Activated naive CD8-positive, alpha-beta T cell treated with anti-CD3 and anti-CD28 coated beads for 36 hours (primary cell): ENCODE data around the gene MAS1L. TPM values are rescaled to one million over a fixed set of nuclear protein-coding genes. Genes with fewer than 3 reads are reported as not detected.

Experiments used
- DNase-seq: peaks from one replicate; pipeline ENCODE4 v3.0.0; 2021
- H3K27ac Mint-ChIP-seq: one replicate; pipeline ENCODE4 v1.8.0; 2022; ENCODE audit warnings: mild to moderate bottlenecking, moderate library complexity, mixed read lengths
- H3K27me3 Mint-ChIP-seq: one replicate; pipeline ENCODE4 v1.8.0; 2022; ENCODE audit warnings: mild to moderate bottlenecking, mixed read lengths
- H3K36me3 Mint-ChIP-seq: one replicate; pipeline ENCODE4 v1.8.0; 2021; ENCODE audit warnings: mild to moderate bottlenecking, mixed read lengths
- H3K4me1 Mint-ChIP-seq: one replicate; pipeline ENCODE4 v1.8.0; 2021; ENCODE audit warnings: mixed read lengths
- H3K4me3 Mint-ChIP-seq: one replicate; pipeline ENCODE4 v1.8.0; 2022; ENCODE audit warnings: mild to moderate bottlenecking, moderate library complexity, mixed read lengths
- H3K9me3 Mint-ChIP-seq: one replicate; pipeline ENCODE4 v1.8.0; 2022; ENCODE audit warnings: mixed read lengths
- total RNA-seq, 2 experiments: library from RNA; stranded (reverse); gene quantifications; one replicate each; pipeline ENCODE4 v1.2.3, GENCODE V29; 2021

The MAS1L gene
- total RNA-seq, 2 experiments from 2014 or later = not detected

DNA sequence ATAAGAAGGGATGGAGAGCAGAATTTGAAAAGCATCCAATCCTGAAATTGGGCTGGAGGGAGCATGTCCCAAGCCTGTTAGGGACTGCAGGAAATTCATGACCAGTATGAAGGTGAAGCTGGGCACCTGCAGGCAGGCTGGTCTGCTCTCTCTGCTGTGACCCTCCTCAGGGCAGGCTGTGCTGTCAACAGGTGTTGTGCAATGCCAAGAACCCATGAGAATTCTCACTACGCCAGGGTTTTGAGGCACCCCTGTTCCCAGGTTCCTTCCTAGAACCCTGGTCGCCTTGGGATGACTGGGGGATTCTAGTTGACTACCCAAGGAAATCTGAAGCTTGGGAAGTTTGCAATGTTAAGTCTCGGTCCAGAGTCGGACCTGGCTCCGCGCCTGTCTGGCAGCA is 13.3 kb upstream of the MAS1L start:
- Mint-ChIP-seq H3K27me3 (peaks cover 35% of the 10 kb centered on the region), H3K36me3 (no peaks in the 10 kb centered on the region), H3K27ac (no peak overlapping the region), H3K4me3 (no peak overlapping the region), H3K4me1 (no peaks in the 10 kb centered on the region), H3K9me3 (no peaks in the 10 kb centered on the region)
- no peak for DNase-seq

DNA sequence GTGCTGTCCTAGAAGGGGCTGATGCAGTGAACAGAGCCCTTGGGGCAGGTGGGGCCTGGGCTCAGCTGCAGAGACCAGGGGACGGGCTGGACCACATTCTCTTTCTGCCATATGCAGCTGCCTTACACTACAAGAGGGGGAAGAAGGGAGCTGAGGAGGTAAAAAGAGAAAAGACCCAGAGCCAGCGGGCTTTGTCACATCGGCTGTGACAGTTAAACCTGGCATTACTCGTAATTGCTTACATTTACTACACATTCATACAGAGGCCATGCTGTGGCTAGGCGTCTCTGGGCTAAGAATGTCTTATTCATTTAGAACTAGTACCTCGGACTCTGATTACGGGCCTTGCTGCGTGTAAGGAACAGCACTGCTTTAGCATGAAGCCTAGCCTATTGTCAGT is 12.8 kb upstream of the MAS1L start:
- no peaks in the 10 kb centered on the region for H3K36me3 Mint-ChIP-seq
- no peak overlapping the region for H3K27ac Mint-ChIP-seq
- peaks cover 37% of the 10 kb centered on the region for H3K27me3 Mint-ChIP-seq
- DNase-seq = no peak
- H3K4me3 Mint-ChIP-seq = no peak overlapping the region
- H3K4me1 Mint-ChIP-seq = no peaks in the 10 kb centered on the region
- no peaks in the 10 kb centered on the region for H3K9me3 Mint-ChIP-seq

DNA sequence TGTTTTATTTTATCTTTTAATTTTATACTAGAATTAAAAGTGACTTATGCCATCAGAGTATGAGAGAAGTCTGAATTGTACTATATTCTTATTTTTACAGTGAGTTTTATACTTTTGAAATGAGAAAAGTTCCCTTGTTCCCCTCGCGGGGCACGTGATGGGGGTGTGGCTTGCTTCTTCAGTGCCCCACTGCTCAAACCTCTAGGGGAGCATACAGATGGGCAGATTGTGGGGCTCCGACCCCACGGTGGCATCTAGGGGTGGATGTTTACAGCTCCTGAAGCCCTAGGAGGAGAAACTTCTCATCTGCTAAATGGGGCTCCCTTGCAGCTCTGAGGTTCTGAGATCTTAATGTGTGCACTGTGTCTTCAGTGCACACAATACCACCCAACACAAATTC is 11.9 kb upstream of the MAS1L start:
- Mint-ChIP-seq H3K4me3 (no peak overlapping the region), H3K4me1 (no peaks in the 10 kb centered on the region), H3K9me3 (no peaks in the 10 kb centered on the region), H3K27ac (no peak overlapping the region), H3K27me3 (peaks cover 39% of the 10 kb centered on the region), H3K36me3 (no peaks in the 10 kb centered on the region)
- DNase-seq = no peak

DNA sequence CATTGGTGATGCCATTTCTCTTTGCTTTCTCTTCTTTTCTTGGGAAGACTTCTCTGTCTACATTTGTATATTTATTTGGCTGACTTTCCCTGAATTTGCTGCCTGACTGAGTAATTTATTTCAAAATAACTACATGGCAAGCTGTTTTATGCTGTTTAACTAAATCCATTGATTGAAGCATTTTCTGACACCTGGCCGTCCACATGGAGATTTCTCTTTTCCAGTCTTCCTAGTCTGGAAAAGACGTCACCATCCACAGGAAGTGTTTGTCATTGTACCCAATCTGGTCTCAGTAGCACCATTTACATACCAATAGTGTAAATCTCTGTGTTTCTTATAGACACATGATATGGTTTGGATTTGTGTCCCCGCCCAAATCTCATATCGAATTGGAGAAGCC is 9.2 kb upstream of the MAS1L start:
- no peak overlapping the region for H3K27ac Mint-ChIP-seq
- peaks cover 30% of the 10 kb centered on the region for H3K27me3 Mint-ChIP-seq
- H3K4me1 Mint-ChIP-seq = no peaks in the 10 kb centered on the region
- DNase-seq = no peak
- no peaks in the 10 kb centered on the region for H3K9me3 Mint-ChIP-seq
- H3K36me3 Mint-ChIP-seq = no peaks in the 10 kb centered on the region
- no peak overlapping the region for H3K4me3 Mint-ChIP-seq

DNA sequence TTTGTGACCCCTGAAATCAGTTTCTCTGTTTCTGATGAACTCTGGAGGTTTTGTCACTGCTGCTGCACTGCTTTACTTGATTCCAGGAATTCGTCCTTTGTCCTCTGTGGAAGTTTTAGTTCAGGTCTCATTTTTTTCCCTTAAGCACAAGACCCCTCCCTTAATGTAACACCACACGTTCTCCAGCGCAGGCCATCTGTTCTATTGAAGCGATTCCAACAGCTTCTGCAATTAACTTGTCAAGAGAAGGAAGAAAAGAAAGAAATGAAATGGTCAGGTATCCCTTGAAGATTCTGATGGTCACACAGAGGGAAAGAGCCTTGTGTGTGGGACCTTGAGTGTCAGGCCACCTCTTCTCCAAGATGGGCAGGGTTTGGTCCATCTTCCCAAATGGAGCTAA is 7.8 kb upstream of the MAS1L start:
- DNase-seq = no peak
- H3K27me3 Mint-ChIP-seq = peaks cover 34% of the 10 kb centered on the region
- no peaks in the 10 kb centered on the region for H3K4me1 Mint-ChIP-seq
- no peak overlapping the region for H3K27ac Mint-ChIP-seq
- no peaks in the 10 kb centered on the region for H3K36me3 Mint-ChIP-seq
- H3K9me3 Mint-ChIP-seq = no peaks in the 10 kb centered on the region
- H3K4me3 Mint-ChIP-seq = no peak overlapping the region

DNA sequence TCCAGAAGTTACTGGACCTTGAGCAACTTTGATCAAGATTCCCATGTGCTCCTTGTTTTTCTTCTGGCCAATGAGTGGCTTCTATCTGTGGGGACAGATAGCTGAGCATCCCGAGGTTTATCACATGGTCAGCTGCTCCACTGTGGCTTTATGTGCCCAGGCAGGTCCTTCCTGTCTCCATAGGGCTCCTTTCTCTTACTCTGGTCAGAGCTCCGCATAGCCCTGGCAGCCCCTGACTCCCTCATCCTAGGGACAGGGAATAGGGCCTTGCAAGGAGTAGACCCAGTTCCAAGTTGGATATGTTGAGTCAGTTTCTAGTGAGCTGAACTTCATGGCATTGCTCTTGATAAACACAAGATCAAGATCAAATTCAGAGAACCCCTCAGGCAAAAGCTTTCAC is 6.4 kb upstream of the MAS1L start:
- H3K4me3 Mint-ChIP-seq = no peak overlapping the region
- H3K27me3 Mint-ChIP-seq = peaks cover 37% of the 10 kb centered on the region
- no peaks in the 10 kb centered on the region for H3K36me3 Mint-ChIP-seq
- peaks cover 2% of the 10 kb centered on the region for H3K4me1 Mint-ChIP-seq
- H3K27ac Mint-ChIP-seq = no peak overlapping the region
- no peaks in the 10 kb centered on the region for H3K9me3 Mint-ChIP-seq
- no peak for DNase-seq

DNA sequence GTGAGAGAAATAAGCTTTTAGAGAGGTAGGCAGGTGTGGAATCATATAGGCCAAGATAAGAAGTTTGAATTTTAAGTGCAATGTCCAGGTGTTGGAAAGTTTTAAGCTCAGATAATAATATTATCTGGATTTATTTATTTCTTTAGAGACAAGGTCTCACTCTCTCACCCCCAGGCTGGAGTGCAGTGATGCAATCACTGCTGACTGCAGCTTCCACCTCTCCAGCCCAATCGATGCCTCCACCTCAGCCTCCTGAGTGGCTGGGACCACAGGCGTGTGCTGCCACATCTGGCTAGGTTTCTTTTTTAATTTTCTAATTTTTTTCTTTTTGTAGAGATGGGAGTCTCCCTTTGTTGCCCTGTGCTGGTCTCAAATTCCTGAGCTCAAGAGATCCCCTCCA is 5.5 kb upstream of the MAS1L start:
- H3K27ac Mint-ChIP-seq = no peak overlapping the region
- no peak for DNase-seq
- H3K4me1 Mint-ChIP-seq = peaks cover 2% of the 10 kb centered on the region
- H3K9me3 Mint-ChIP-seq = no peaks in the 10 kb centered on the region
- H3K4me3 Mint-ChIP-seq = no peak overlapping the region
- no peaks in the 10 kb centered on the region for H3K36me3 Mint-ChIP-seq
- peaks cover 31% of the 10 kb centered on the region for H3K27me3 Mint-ChIP-seq

DNA sequence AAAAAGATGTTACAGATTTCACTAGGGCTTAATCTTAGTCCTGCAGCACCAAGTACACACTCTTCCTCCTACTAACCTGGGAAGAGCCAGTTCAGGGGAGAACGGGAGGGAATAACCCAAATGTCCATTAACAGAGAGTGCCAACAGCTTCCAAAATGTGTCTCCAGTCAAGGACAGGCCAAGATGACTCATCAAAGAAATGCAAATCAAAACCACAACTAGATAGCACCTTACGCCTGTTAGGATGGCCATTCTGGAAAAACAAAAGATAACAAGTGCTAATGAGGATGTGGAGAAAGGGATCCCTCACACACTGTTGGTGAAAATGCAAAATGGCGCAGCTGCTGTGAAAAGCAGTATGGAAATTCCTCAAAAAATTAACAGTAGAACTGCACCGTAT is 3.8 kb upstream of the MAS1L start:
- DNase-seq = no peak
- Mint-ChIP-seq H3K9me3 (no peaks in the 10 kb centered on the region), H3K36me3 (no peaks in the 10 kb centered on the region), H3K27me3 (peaks cover 28% of the 10 kb centered on the region), H3K4me1 (peaks cover 2% of the 10 kb centered on the region), H3K27ac (no peak overlapping the region), H3K4me3 (no peak overlapping the region)

DNA sequence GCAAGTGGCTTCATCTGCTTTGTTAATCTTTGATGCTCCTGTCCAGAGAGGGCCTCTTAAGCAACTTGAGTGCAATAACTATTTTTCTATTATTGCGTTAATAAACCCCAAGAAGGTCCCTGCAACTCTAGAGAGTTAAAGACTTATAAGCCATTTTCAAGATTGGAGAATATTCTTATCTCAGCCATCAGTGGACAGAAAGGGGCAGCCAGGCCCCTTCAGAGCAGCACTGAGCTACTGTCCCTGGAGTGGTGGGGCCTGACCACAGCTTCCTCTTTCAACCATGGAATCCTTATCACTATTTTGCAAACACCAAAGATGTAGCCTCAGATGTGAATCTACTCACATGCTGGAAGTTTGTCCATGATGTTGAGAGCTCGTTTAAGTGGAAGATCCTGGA is 2.8 kb upstream of the MAS1L start:
- Mint-ChIP-seq H3K27me3 (peaks cover 25% of the 10 kb centered on the region), H3K36me3 (no peaks in the 10 kb centered on the region), H3K9me3 (no peaks in the 10 kb centered on the region), H3K4me3 (no peak overlapping the region), H3K4me1 (peaks cover 2% of the 10 kb centered on the region), H3K27ac (no peak overlapping the region)
- DNase-seq = no peak

DNA sequence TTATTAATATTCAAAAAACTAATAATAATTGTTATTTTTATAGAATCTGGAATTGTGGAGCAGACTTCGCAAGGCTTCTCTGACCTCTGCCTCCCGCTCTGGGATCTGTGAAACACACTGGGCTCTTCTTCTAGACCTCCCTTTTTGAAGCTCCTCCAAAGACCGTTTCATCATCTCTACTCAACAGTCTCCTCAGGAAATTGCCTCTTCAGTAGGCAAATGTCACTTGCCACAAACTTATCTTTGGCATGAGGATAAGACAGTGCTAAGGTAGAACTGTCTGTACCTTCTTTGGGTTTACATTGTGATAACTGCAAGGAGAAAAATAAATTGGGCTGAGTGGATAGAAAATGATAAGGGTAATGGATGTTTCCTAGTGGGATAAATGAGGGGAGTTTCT is 2.3 kb upstream of the MAS1L start:
- no peaks in the 10 kb centered on the region for H3K9me3 Mint-ChIP-seq
- H3K4me1 Mint-ChIP-seq = peaks cover 2% of the 10 kb centered on the region
- no peak for DNase-seq
- H3K27me3 Mint-ChIP-seq = peaks cover 24% of the 10 kb centered on the region
- H3K36me3 Mint-ChIP-seq = no peaks in the 10 kb centered on the region
- no peak overlapping the region for H3K4me3 Mint-ChIP-seq
- no peak overlapping the region for H3K27ac Mint-ChIP-seq

DNA sequence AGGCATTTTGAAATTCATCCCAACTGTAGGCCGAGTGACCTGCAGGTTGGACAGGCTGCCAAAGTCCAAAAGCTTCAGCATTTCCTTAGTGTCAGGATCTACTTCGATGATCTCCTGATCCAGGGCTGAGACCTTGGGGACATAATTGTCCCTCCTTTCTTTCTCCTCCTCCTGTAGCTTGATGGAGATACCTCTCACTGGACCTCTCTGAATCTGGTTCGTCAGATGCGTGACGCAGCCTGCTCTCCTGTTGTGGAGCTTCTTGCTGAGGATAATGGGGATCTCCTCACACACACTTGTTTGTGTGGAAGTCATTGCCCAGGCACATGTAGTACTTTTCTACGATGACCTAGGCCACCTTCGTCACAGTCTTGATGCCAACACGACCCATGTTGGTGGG is 1.5 kb upstream of the MAS1L start:
- no peaks in the 10 kb centered on the region for H3K9me3 Mint-ChIP-seq
- no peak overlapping the region for H3K27ac Mint-ChIP-seq
- no peak overlapping the region for H3K4me3 Mint-ChIP-seq
- no peaks in the 10 kb centered on the region for H3K36me3 Mint-ChIP-seq
- peaks cover 27% of the 10 kb centered on the region for H3K27me3 Mint-ChIP-seq
- no peak for DNase-seq
- peaks cover 2% of the 10 kb centered on the region for H3K4me1 Mint-ChIP-seq

DNA sequence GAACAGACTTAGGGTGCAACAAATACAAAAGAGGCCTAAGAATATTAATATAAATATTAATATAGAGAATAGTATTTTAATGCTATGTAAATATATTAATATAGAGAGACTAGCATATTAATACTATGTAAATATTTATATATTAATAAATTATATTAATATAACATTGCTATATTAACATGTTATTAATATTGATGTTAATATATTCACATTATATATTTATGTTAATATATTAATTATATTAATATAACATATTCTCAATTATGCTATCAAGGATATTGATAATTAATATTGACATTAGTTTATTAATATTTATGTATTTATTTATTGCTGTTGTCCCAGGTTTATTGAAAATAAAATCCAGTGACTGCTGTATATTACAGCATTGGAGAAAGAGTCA is 1.1 kb upstream of the MAS1L start:
- H3K4me1 Mint-ChIP-seq = peaks cover 2% of the 10 kb centered on the region
- no peak for DNase-seq
- H3K27ac Mint-ChIP-seq = no peak overlapping the region
- H3K27me3 Mint-ChIP-seq = peaks cover 27% of the 10 kb centered on the region
- H3K4me3 Mint-ChIP-seq = no peak overlapping the region
- H3K9me3 Mint-ChIP-seq = no peaks in the 10 kb centered on the region
- no peaks in the 10 kb centered on the region for H3K36me3 Mint-ChIP-seq

DNA sequence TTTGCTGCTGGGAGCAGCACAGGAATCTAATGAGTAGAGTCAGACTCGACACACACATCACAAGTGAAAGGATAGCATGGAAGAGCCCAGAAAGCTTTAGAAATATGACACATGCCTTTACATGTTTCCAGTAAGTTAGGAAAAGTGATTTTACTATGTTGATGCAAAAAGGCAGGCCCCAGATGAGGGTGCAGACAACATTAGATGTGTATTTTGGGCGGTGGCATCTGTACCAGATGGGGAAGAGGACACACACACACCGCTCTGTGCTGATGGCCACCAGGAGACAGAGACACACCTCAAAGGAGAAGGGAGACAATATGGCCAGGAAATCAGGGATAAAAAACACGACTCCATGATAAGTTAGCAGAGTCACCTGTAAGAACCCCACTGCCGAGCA is 625 bp downstream of the MAS1L start:
- Mint-ChIP-seq H3K36me3 (no peaks in the 10 kb centered on the region), H3K4me3 (no peak overlapping the region), H3K9me3 (no peaks in the 10 kb centered on the region), H3K27me3 (peaks cover 33% of the 10 kb centered on the region), H3K27ac (no peak overlapping the region), H3K4me1 (peaks cover 2% of the 10 kb centered on the region)
- no peak for DNase-seq

DNA sequence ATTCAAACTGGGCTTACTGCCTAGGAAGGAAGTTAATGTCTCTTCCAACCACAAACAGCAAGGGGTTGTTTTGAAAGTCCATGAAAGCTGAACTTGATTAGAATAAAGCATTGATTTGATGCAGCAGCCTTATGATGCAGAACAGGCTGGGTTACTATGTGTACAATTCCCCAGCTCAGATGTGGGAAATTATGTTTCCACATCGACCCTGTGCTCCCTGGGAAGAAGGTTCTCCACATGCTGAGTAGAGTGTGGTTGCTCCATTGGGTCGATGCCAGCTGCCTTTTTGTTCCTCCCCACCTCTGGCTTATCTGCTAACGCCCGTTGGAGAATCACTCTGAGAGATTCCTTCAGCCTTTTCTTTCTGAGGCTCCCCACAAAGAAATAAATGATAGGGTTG is 1.2 kb downstream of the MAS1L start:
- Mint-ChIP-seq H3K27ac (no peak overlapping the region), H3K27me3 (peaks cover 36% of the 10 kb centered on the region), H3K9me3 (no peaks in the 10 kb centered on the region), H3K4me1 (peaks cover 2% of the 10 kb centered on the region), H3K4me3 (no peak overlapping the region), H3K36me3 (no peaks in the 10 kb centered on the region)
- no peak for DNase-seq

DNA sequence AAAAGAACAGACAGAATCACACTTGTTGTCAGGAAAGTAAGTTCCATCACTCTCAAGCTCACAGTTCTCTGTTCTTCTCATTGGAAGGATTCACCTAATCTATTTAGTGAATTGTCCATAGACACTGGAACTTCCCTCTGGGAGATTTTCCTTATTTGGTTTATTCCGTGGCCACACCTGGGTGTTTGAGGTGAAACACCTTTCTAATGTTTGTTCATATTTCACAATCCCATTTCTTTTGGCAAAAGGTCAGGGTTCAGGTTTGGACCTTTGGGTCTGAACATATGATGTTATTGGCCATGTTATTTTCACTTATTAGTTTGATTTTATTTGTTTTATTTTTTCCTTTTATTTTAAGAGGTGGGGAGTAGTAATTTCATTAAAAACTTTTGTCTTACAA is 4.0 kb downstream of the MAS1L start:
- H3K4me1 Mint-ChIP-seq = no peaks in the 10 kb centered on the region

DNA sequence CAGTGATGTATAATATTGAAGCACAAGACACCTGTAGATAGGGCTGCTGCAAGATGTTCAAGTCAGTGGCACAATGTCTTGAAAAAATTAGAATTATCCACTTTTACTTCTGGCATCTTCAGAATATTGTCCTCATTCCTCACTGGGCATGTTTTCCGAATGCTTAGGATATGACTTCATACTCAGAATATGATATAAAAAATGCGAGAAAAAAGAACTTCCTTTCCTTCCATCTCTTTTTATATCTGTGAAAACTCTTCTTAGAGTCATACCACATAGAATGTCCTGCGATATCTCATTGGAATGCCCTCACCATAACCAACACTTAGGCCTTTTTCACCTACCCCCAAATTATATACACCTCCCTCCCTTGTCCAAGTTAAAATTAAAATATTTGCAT is 4.6 kb downstream of the MAS1L start:
- Mint-ChIP-seq H3K4me3 (no peak overlapping the region), H3K9me3 (peaks cover 2% of the 10 kb centered on the region), H3K27ac (no peak overlapping the region), H3K4me1 (no peaks in the 10 kb centered on the region), H3K36me3 (no peaks in the 10 kb centered on the region), H3K27me3 (peaks cover 27% of the 10 kb centered on the region)
- DNase-seq = no peak

More for the DNA sequence above, 4.0 kb downstream of the MAS1L start:
- peaks cover 27% of the 10 kb centered on the region for H3K27me3 Mint-ChIP-seq
- H3K9me3 Mint-ChIP-seq = peaks cover 2% of the 10 kb centered on the region
- no peaks in the 10 kb centered on the region for H3K36me3 Mint-ChIP-seq
- no peak for DNase-seq
- no peak overlapping the region for H3K4me3 Mint-ChIP-seq
- H3K27ac Mint-ChIP-seq = no peak overlapping the region

DNA sequence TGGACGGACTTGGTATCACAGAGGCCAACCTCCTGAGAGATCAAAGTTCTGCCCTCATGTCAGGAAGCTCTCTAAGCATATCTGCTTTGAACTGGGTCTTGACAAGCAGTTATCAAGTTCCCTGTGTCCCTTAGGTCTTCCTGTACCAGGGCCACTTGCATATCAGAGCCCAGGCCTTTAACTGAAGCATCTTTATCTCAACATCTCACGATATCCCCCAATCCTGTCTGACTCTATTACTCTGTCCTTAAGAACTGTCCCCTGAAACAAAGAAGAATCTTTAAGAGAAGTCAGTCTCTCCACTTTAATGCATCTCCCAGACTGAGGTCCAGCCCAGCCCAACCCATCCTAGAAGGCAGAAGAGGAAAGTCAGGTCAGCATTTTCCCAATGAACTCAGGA is 8.2 kb downstream of the MAS1L start:
- DNase-seq = no peak
- Mint-ChIP-seq H3K4me3 (no peak overlapping the region), H3K27me3 (peaks cover 12% of the 10 kb centered on the region), H3K9me3 (peaks cover 2% of the 10 kb centered on the region), H3K36me3 (no peaks in the 10 kb centered on the region), H3K4me1 (no peaks in the 10 kb centered on the region), H3K27ac (no peak overlapping the region)
